ENCODE measurements around the gene NRDC.

DNA sequence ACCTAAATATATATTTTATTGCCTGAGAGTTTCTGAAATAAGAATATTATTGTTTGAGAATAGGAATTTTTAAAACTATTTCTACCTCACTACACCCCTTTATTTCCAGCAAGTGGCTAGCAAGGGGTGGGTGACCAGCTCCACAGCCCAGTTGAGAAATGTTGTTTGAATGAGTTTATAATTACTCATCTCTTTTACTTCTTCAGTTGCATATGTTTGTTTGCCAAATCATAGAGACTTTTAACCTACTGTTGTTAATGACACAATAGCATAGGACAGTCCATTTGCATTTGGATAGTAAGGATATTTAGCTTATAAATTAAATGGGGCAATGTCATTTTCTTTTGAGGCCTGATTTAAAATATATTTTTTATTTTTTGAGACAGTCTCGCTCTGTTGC, 127.8 kb downstream of the NRDC start:
- TF ChIP-seq, protein P1, sequence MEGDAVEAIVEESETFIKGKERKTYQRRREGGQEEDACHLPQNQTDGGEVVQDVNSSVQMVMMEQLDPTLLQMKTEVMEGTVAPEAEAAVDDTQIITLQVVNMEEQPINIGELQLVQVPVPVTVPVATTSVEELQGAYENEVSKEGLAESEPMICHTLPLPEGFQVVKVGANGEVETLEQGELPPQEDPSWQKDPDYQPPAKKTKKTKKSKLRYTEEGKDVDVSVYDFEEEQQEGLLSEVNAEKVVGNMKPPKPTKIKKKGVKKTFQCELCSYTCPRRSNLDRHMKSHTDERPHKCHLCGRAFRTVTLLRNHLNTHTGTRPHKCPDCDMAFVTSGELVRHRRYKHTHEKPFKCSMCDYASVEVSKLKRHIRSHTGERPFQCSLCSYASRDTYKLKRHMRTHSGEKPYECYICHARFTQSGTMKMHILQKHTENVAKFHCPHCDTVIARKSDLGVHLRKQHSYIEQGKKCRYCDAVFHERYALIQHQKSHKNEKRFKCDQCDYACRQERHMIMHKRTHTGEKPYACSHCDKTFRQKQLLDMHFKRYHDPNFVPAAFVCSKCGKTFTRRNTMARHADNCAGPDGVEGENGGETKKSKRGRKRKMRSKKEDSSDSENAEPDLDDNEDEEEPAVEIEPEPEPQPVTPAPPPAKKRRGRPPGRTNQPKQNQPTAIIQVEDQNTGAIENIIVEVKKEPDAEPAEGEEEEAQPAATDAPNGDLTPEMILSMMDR (IDR thresholded peaks at IDR 0.05) = no peak
- TF ChIP-seq POLR2A (IDR thresholded peaks at IDR 0.05) = no peak
